Cardiac septum (tissue), 1 donor: ENCODE data around the gene MOV10L1. TPM values are rescaled to one million over a fixed set of nuclear protein-coding genes. Genes with fewer than 3 reads are reported as not detected.

Experiments
- DNase-seq: peaks from one replicate; pipeline ENCODE4 v3.0.0-alpha.2; 2020; ENCODE audit warnings: low spot score
- intact Hi-C: fragments of 100-400 bp; cut with DNase I; formaldehyde crosslinking; loops from one replicate; pipeline ENCODE4 v1.14.0; 2022
- total RNA-seq: library from RNA; stranded (reverse); fragmentation: NEBNext Ultra II Directional; extraction: Animal tissue kit (Norgen Biotek cat#: 25700); gene quantifications from one replicate; pipeline ENCODE4 v1.2.1, GENCODE V29; 2021
- donor health status: DM: no; HTN: no; CAD: no.

The MOV10L1 gene
- total RNA-seq, 1 donor from 2014 or later: 0.46 TPM

DNA sequence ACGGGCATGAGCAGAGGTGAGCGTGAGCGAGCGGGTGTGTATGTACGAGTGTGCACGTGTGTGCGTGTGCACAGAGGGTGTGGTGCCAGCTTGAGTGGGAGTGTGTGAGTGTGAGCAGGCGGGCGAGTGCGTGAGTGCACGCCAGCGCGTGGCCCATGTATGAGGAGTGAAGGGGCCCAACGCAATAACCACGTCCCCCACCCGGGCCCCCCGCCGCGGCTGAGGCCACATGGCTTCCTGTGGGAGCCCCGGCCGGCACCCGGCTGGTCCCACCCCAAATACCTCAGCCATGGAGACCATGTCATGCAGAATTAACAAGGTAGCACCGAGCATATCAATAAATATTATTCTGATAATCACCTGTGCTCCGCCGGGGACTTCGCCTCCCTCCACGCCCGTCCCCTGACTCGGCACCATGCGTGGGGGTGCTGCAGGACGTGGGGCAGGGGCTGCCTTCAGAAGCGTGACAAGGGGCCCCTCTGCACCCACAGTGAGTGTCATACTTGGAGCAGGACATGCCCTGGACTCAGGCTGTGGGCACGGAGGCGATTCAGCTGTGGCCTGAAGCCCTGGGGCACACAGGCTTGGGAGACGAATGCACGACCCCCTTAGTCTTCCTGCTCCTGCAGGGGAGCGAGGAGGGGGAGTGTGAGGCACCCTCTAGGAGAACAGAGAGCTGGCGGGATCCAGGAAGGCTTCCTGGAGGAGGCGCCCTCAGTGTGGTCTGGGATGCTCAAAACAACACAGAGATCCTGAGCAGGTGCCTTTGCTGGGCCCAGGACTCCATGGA lies 90.3 kb downstream of the MOV10L1 start:
- intact Hi-C loops: no loop called here
- DNase-seq: no peak

DNA sequence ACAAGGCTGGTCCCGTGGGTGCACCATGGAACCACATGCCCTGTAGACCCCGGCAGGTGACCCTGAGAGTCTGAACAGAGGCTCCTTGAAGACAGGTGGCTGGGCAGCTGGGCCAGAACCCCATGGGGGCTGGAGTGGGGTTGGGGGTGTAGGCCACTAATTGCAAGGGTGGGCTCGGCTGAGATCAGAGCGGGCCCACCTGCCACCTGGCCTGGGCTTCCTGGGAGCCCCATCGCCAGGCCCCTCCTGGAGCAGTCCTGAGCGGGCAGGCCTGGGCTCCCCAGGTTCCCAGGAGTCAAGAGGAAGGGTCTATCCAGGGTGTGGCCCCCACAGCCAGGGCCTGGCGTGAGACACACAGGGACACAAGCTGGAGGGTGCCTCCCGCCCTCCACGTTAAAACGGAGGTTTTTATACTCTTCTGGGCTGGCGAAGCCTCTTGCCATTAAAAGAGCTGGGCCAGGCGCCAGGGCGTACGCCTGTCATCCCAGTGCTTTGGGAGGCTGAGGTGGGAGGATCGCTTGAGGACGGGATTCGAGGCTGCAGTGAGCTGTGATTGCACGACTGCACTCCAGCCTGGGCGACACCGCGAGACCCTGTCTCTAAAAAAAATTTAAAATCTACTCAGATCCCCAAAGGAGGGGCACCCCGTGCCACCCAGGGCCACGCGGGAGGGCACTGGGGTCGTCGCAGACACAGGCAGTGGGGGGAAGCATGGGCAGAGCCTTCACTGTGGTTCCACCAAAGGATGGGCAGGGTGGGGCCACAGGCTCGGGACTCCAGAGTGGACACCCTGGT lies 91.1 kb downstream of the MOV10L1 start:
- no peak for DNase-seq
- intact Hi-C loops: no loop called here

DNA sequence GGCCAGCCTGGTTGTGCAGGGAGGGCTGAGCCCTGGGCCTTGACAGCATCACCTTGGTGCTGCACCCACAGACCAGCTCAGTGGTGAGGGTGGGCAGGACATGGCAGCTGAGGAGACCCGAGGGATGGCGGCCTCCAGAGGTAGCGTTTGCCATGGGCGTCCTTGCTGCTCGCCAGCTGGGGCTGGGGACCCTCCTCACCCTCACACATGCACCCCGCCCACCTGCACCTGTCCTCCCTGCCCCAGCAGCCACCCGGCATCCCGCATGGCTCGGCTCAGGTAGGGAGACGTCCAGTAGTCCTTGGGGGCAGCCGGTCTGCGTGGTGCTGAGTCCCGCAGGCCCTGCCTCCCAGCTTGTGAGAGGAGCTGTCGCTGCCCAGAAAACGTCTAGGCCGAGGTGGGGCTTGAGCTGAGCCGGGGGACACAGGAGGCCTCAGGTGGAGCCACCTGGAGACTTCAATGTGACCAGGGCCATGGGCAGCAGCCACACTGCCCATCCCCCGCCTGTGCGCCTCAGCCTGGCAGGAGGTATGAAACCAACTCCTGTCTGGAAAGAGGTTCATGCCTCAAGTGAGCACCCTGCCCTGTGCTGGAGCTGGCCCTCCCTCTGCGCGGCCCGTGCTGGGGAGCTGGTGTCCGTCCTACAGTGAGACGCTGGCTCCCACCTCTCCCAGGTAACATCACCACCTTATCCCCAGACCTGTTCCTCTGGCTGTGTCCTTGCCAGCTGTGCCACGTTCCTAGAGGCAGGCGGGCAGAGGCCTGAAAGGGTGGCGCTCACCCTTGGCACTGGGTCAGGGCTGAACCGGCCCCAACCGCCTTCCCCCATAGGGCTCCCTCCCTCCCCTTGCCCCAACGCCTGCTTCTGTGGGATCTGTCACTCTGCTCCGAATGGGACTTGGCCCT lies 92.6 kb downstream of the MOV10L1 start:
- DNase-seq: no peak
- intact Hi-C loops: no loop called here

DNA sequence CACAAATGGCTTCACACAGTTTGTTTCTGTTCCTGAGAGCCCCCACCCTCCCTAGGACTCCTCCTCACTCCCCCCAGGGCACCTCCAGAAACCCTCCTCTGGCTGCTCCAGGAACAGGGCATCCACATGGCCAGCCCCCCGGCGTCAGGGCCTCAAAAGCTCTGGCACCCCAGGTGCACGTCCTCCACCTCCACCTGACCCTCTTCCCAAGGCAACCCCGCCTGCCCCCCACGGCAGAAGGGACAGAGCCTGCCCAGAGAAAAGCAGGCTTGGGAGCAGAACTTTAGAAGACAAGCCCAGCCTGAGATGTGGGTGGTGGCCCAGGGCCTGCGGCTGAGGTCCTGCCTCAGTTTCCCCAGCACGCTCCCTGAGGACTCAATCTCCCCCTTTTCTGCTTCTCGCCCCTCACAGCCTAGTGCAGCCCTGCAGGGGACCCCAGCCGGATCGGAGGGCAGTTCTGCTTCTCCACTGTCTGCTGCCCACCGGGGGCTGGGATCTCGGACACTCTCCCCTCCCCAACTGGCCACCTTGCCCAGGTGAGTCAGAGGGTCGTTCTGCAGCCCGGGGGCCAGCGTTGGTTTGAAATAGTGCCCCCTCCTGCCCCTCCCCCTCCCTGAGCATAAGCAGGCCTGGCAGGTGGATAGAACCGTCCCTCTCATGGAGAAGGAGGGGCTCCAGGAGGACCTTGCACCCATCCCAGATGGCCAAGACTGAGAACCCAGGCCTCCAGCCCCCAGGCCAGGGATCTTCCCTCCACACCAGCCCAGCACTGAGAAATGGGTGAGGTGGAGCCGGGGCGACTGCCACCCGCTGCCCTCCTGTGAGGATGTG lies 93.5 kb downstream of the MOV10L1 start:
- DNase-seq: no peak
- intact Hi-C loops: no loop called here

DNA sequence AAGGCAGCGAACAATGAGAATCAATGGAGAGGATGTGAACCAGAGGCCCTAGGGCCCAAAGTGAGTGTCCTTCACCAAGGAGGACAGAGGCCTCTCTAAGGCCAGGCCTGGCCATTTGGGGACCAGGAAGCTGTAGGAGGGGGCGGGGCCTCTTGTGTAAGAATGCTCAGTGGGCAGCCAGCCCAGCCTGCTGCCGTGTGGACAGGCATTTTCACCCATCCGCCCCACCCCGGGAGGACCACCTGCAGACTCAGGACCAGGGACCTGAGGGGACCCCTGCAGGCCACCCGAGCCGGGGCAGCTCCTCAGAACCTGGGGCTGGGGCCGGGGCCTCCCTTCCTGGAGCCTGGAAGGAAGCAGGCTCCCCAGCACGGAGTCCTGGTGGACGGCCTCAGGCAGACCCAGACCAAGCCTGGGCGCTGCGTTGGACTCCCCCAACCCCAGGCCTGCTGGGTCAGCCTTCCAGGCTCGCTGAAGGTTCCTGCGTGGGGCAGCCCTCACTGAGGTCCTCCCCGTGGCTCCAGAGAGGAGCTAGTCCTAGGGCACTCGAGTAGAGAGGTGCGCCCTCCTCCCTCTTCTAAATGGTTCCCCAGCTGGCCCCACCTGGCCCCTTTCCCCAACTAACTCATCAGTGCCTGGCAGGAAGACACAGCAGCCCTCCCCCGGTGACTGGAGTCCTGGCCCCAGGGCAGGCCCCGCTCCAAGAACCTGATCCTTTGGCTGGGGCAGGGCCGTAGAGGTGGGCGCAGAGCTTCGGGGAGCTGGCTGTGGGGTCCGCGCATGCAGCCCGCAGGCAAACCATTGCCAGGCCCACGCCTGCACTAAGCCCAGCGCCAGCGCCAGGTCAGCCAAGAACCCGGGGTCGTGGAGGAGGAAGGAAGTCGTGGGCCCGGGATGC lies 94.4 kb downstream of the MOV10L1 start:
- intact Hi-C loops: no loop called here
- DNase-seq: peak; percentile 86

DNA sequence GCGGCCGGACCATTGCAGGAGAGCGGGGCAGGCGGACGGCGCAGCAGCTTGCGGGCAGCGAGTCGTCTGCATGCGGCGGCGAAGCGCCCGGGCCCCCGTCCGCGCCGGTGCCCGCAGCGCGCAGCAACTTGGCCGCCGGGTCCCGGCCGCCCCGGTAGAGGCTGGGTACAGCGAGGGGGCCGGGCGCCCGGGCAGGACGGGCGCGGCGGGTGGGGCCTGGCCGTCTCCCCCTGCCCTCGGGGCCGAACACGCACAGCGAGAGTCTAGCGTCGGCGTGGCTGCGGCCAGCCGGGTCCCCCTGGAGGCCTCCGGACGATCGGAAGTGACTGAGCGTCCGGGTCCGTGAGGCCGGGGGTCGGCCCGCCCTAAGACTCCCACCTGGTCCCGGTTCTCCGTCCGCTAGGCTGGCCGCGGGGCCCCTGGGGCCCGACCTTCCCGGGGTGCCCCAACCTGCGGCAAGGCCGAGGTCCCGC lies 95.1 kb downstream of the MOV10L1 start:
- DNase-seq: no peak
- intact Hi-C loops: no loop called here

DNA sequence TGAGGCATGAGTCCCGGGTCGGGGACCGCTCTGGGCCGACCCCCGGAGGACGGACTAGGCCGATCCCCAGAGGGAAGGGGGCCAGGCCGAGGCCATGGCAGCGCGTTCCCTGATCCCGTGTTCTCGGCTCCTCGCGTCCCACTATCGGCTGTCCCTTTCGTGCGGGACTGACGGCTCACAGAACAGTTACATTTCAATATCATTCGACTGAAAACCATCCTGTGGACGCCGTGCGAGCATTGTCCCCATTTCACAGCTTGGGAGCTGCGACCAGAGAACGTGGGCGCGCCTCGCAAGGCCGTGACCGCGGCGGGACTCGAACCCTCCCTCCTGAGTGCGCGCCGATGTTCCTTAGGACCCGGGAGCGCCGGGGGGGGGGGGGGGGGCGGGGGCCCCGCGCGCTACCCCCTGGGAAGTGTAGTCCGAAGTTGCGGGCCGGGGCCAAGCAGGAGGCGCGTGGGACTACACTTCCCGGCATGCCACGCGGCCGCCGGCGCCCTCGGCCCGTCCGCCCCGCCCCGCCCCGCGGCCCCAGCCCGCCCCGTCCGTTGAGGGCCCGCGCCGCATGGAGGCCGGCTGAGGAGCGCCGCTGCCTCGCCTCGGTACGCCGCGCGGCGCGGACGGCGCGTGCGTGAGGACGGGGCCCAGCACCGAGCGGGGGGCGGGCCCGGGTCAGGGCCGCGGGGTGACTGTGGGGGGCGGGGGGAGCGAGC lies 95.7 kb downstream of the MOV10L1 start, which contains the start of gene TRABD:
TRABD (plus strand) TSS at position 539 of the 713 bp plus-strand sequence. CDS start 7,148 bp downstream, outside the sequence.
- peak; percentile 95 for DNase-seq
- intact Hi-C loops: no loop called here

DNA sequence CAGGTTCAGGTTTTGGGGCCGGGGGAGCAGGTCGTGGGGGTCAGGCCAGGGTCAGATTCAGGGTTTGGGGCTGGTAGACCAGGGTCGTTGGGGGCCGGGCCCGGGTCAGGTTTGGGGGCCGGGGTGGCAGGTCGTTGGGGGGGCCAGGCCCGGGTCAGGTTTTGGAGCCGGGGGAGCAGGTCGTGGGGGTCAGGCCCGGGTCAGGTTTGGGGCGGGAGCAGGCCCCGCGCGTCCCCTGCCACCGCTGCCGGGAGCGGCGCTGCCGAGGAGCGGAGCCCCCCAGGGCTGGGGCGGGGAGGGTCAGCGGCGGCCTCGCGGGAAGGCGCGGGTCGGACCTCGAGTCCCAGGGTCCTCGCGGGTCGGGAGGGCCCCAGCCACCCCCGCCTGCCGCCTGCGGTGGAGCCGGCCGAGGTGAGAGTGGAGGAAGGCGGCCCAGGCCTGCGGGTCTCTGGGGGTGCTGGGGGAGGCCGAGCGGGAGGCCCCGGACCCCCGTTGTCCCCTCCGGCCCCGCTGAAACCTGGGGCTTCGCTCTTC lies 96.4 kb downstream of the MOV10L1 start:
- intact Hi-C loops: no loop called here
- no peak for DNase-seq

DNA sequence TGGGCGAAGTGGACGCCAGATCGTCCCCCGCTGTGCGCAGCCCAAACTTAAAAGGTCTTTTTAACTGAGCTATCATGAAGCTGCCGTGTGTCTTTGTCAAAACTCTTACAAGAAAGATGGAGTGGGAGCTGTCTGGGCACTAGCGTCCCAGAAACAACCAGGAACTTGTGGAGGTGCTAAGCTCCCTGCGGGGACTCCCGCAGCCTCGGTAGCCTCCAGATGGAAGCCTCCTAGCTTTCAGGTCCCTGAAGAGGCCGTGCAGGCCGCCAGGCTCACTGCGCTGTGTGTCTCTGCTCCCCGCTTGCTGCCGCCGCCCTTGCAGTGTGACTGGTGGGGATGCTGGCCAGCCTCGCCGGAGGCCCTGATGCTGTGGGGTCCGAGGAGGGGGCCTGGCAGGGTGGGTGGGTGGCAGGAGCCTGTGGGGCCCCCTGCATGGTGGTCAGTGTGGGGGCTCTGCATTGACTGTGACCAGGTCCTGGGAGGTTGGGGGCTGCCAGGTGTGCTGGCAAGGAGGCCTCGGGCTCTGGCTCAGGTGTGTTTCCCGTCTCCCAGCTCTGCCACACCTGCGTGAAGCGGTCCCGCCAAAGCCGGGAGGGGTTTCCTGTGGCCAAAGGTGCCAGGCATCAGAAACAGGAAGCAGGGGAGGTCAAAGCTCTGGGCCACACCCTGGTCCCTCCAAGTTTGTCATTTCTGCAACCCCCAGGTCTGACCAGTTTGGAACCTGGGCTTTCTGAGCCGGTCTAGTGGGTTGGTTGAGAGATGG lies 97.1 kb downstream of the MOV10L1 start:
- intact Hi-C loops: no loop called here
- peak; percentile 75 for DNase-seq

DNA sequence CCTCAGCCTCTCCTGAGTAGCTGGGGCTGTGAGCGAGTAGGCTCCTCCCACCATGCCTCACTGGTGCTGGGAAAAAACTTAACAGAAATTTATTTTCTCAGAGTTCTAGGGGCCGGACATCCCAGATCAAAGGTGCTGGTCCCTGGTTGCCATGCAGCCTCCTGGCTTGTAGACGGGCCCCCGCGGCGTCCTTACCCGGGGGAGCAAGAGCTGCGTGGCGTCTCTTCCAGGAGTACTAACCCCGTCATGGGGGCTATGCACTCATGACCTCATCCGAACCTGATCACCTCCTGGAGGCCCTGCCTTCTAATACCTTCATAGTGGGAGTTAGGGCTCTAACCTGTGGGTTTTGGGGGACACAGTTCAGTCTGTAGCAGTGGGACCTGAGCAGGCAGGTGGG lies 98.5 kb downstream of the MOV10L1 start:
- intact Hi-C loops: no loop called here

DNA sequence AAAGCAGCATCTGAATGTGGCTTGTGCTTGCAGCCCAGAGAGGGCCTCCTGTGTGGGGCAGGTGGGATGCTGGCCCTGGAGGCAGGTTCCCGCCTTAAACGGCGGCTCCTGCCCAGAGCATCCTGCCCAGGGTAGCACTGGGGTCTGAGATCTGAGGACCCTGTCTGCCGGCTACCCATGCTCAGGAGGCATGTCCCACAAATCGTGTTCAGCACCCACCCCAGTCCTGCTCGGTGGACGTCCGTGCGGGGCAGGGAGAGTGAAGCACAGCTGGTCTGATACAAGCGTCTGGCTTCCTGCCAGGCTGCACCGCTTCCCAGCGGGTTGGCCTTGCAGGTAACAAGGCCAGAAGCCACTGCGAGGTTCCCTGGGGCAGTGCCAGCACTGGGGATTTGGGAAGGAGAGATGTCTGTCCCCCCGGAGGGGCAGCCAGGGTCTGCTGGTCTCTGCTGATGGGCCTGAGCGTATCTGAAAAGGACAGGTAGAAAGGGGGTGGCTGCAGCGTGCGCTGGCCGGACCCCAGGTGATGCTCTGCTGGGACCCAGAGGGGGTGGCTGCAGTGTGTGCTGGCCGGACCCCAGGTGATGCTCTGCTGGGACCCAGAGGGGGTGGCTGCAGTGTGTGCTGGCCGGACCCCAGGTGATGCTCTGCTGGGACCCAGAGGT lies 99.5 kb downstream of the MOV10L1 start:
- intact Hi-C loops: no loop called here
- peak; percentile 76 for DNase-seq

More for the DNA sequence above, 98.5 kb downstream of the MOV10L1 start:
- no peak for DNase-seq

DNA sequence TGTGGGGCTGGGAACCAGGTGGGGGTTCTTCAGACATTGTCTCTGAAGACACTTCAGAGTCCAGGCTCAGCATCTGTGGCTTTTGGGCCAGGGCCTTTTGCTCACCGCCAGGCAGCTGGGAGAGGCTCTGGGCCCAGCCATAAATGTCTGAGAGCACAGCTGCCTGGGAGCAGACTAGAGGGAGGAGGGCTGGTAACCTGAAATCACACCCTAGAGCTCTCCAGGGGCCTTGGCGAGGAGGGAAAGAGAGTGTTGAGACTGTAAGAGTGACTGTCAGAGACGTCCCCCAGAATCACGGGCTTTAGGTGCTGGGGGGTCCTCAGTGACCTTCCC lies 100.0 kb downstream of the MOV10L1 start:
- intact Hi-C loops: no loop called here
- no peak for DNase-seq

DNA sequence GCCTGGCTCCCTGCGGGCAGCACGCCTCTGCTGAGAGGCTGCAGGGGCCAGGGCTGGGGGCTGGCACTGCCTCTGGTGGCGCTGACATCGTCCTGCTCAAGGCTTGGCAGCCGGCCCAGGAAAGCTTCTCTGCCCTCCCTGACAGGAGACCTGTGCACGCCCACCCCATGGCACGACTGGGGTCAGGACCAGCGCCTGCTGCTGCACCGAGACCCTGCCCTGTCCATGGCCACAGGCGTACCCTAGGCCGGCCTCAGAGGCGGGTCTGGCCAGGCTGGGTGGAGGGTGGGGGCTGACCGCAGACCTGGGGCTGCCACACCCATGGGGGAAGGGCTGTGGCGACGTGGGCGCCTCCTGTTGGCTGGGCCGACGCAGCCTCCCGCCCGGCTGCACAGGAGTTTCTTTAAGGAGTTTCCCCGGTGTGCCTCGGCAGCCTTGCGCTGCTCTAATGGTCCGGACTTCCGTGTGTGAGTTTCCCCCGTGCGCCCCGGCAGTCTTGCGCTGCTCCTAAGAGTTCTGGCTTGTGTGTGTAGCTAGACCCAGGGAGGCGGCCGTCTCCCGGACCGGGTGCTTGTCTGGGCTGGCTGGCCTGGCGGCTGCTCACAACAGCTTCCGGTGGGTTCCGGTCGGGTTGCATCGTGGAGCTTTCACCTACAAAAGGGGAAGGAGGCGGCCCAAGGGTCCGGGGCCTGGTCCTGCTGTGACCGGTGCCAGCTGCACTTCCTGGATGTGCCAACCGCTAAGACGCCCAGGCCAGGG lies 100.6 kb downstream of the MOV10L1 start:
- intact Hi-C loops: no loop called here
- peak; percentile 94 for DNase-seq

DNA sequence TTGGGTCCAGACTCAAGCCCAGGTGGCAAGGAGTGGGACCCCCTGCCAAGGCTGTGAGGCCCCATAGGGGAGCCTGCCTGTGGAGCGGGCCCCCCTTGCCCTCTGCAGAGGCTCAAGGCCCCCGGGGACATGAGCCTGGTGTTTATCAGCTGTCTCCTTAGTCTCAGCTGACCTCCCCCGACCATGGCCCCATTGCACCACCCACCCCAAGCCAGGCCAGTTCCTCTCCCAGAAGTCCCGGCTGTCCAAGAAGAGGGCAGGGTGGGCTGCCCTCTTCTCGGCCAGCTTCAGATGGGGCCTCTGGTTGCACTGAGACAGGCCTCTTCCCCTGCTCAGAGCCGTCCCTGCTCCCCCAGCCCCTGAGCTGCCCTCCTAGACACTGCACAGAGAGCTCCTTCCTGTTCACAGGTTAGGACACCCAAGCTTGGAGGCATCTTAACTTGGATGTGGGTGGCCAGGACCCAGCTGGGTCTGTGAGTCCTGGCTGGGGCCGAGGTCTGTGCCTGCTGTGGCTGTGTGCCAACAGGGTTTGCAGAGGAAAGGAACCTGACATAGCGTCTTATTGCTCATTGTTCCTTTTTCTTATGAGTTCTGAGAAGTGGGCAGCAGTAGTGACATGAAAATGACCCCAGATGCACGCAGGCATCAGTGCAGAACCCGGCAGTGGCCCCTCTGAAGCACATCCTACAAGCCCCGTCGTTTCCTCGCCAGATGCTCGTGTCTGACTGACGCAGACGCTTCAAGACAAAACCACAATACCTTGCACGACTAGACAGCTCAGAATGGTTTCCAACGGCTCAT lies 101.3 kb downstream of the MOV10L1 start:
- DNase-seq: peak; percentile 83

More for the DNA sequence above, 101.3 kb downstream of the MOV10L1 start:
- intact Hi-C loops: no loop called here
